H1 (cell line): ENCODE data around the gene HSPA2. TPM values are rescaled to one million over a fixed set of nuclear protein-coding genes. Genes with fewer than 3 reads are reported as not detected.

Source experiments
- MAX ChIP-seq: IDR thresholded peaks from 2 replicates; pipeline ENCODE4 v1.6.1; 2012; ENCODE audit warnings: inconsistent platforms
- RXRA ChIP-seq: IDR thresholded peaks from 2 replicates; pipeline ENCODE4 v1.6.1; 2011; ENCODE audit warnings: low read depth, mild to moderate bottlenecking, low read length, moderate library complexity; ENCODE audit not compliant: insufficient read depth
- polyA plus RNA-seq, 7 experiments: library from polyadenylated mRNA; depleted of rRNA in 3 of 7; stranded (reverse) in 5 of 7; unstranded in 2 of 7; fragments of >200 nt in 5 of 7; fragments of 200-250 nt in 2 of 7; gene quantifications; 1 replicate in 5 of 7; 2 replicates in 1 of 7; 4 replicates in 1 of 7; pipeline versions ENCODE4 v1.2.1 to v1.2.3, GENCODE V29; 2011 to 2013; ENCODE audit warnings: missing spikeins in 2 of 7, mixed read lengths in 2 of 7
- total RNA-seq: library from RNA; stranded (reverse); fragmentation: NEBNext Ultra II Directional; extraction: Animal tissue kit (Norgen Biotek cat#: 25700); gene quantifications from 2 replicates; pipeline ENCODE4 v1.2.1, GENCODE V29; 2021

Gene HSPA2
- total and polyA plus RNA-seq, 2 of the 8 experiments (the other 6 are each of a cell fraction or from before 2014, with no cell fraction given), result 30.5 to 82.9 TPM

- TF ChIP-seq MAX, result no peak
- TF ChIP-seq RXRA, result no peak
Observed at GRCh38 chr14:64561631-64562030, 21.1 kb downstream of the HSPA2 start (continued).
